Measurements from ENCODE around the gene SKIDA1.

Gene SKIDA1

DNA sequence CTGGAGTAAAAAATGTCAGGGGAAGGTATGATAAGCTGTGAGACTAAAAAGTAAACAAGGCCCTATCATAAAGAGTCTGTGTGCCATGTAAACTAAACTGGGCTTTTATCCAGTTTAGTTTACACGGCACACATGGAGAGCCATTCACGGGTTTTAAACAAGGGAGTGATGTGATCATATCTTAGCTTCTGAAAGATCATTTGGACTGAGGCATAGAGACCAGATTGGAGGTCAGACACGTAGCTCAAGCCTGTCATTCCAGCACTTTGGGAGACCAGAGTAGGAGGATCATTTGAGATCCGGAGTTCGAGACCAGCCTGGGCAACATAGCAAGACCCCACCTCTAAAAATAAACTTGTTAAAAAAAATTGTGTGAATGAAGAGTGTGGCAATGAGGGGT is 50.1 kb downstream of the SKIDA1 start:
- DNase-seq, result no peak

DNA sequence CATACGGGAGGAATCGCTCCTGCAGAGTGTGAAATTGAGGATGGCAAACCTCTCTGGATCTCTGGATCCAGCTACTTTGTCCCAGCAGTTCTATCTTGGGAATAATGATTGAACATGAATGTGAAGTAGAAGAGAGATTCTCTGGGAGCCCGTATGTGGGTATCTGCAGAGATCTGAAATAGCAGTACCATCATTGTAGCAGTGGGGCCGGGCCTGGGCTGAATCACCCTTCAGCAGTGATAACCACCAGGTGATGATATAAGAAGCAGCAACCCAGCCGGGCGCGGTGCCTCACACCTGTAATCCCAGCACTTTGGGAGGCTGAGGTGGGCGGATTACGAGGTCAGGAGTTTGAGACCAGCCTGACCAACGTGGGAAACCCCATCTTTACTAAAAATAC is 51.9 kb downstream of the SKIDA1 start:
- DNase-seq, result no peak

DNA sequence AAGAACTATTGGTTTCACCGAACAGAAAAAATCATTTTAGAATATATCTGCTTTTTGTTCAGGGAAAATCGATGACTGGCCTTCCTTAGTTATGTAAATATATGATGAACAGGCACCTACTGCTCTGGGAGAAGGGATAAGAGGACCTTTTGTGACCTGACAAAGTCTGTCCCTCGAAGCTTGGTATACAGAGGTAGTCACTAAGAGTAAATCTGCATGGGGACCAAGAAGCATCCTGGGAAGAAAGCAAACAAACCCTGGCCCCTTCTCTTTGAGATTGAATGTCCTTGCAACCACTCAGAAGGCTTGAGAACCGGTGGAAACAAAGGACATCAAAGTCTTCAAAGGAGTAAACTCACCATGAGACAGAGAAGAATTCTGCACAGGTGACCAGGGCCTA is 52.3 kb downstream of the SKIDA1 start:
- DNase-seq, result no peak

DNA sequence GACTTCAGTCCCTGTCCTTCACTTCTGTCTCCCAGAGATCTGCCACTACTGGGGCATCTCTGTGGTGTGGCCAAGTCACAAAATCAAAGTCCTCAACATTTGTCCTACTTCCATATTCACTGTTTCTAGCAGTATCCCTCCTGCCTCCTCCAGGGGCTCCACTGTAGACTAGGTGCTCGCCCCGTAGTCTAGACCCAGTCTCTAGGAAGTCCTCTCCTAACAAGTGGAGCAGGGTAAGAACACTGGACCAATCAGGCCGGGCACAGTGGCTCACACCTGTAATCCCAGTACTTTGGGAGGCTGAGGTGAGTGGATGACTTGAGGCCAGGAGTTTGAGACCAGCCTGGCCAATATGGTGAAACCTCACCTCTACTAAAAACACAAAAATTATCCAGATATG is 57.4 kb downstream of the SKIDA1 start:
- no peak for DNase-seq

DNA sequence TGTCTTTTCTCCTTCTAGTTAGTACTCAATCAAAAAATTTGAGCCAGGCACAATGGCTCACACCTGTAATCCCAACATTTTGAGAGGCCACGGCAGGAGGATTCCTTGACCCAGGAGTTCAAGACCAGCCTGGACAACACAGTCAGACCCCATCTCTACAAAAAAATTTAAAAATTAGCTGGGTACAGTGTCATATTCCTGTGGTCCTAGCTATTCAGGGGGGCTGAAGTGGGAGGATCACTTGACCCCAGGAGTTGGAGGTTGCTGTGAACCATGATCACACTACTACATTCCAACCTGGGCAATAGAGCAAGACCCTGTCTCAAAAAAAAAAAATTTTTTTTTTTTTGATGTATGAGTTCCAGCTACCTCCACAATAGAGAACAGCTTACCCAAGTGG is 57.8 kb downstream of the SKIDA1 start:
- DNase-seq, result no peak

DNA sequence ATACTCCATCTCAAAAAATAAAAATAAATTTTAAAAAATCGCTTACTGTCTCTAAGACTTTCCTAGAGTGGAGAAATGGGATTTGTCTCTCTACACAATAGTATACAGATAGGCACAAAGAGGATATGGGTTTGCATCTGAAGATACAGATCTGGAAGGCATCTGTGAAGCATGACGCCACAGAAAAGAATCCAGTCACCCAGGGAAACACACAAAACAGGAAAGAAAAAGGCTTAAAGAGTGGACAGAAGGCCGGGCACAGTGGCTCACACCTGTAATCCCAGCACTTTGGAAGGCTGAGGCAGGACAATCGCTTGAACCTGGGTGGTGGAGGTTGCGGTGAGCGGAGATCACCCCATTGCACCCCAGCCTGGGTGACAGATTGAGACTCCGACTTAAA is 61.3 kb downstream of the SKIDA1 start:
- no peak for DNase-seq

All from inflammatory macrophage treated with lipopolysaccharide for 4 hours (primary cell).